Fibroblast of lung (primary cell): ENCODE results near the gene SPON2.

Experiments
- EZH2 ChIP-seq: IDR thresholded peaks from 2 replicates; pipeline ENCODE4 v1.5.1; 2012; ENCODE audit warnings: low read length, control low read depth, mild to moderate bottlenecking; ENCODE audit errors: missing control alignments
- TF ChIP-seq, protein P1 (sequence below), 2 donors: IDR thresholded peaks in 1 of 2; conservative IDR thresholded peaks in 1 of 2; 1 replicate in 1 of 2; 2 replicates in 1 of 2; pipeline ENCODE4 v1.5.1; 2011 to 2012; ENCODE audit warnings: low read length in 2 of 2, control low read depth in 1 of 2, inconsistent platforms in 1 of 2, low read depth in 1 of 2, mild to moderate bottlenecking in 1 of 2

GRCh38 chr4:1164956-1165545 is 7.3 kb downstream of the SPON2 start:
- TF ChIP-seq, protein P1, sequence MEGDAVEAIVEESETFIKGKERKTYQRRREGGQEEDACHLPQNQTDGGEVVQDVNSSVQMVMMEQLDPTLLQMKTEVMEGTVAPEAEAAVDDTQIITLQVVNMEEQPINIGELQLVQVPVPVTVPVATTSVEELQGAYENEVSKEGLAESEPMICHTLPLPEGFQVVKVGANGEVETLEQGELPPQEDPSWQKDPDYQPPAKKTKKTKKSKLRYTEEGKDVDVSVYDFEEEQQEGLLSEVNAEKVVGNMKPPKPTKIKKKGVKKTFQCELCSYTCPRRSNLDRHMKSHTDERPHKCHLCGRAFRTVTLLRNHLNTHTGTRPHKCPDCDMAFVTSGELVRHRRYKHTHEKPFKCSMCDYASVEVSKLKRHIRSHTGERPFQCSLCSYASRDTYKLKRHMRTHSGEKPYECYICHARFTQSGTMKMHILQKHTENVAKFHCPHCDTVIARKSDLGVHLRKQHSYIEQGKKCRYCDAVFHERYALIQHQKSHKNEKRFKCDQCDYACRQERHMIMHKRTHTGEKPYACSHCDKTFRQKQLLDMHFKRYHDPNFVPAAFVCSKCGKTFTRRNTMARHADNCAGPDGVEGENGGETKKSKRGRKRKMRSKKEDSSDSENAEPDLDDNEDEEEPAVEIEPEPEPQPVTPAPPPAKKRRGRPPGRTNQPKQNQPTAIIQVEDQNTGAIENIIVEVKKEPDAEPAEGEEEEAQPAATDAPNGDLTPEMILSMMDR (conservative IDR thresholded peaks at IDR 0.05 in 1 of 2, IDR thresholded peaks at IDR 0.05 in 1 of 2; ENCODE audit: low read depth in 1 of 2, low read length in 2 of 2) = no peak
- no peak for TF ChIP-seq EZH2
